IMR-90 (cell line): Measurements from ENCODE around the gene IL11RA.

Source experiments
- CEBPB ChIP-seq: IDR thresholded peaks from 2 replicates; pipeline ENCODE4 v1.6.1; 2012; ENCODE audit warnings: low read depth, low read length, improper control_type of control experiment
- CHD1 ChIP-seq: IDR thresholded peaks from 2 replicates; pipeline ENCODE4 v1.6.1; 2012; ENCODE audit warnings: low read depth, low read length, improper control_type of control experiment
- CTCF ChIP-seq: conservative IDR thresholded peaks from 2 replicates; pipeline ENCODE4 v1.5.1; 2012; ENCODE audit warnings: mild to moderate bottlenecking, low read depth, low read length, improper control_type of control experiment
- ELK1 ChIP-seq: fragments of 150-350 bp; IDR thresholded peaks from 2 replicates; pipeline ENCODE4 v1.6.1; 2016; ENCODE audit warnings: low read depth, mild to moderate bottlenecking, low read length, moderate library complexity, borderline replicate concordance
- FOS ChIP-seq: fragments of 150-350 bp; IDR thresholded peaks from 2 replicates; pipeline ENCODE4 v1.6.1; 2016; ENCODE audit warnings: low read depth, low read length
- MAFK ChIP-seq: IDR thresholded peaks from 2 replicates; pipeline ENCODE4 v1.6.1; 2012; ENCODE audit warnings: low read depth, low read length, improper control_type of control experiment
- MAZ ChIP-seq: IDR thresholded peaks from 2 replicates; pipeline ENCODE4 v1.6.1; 2012; ENCODE audit warnings: low read depth, mild to moderate bottlenecking, low read length, improper control_type of control experiment, moderate library complexity, borderline replicate concordance
- MXI1 ChIP-seq: IDR thresholded peaks from 2 replicates; pipeline ENCODE4 v1.6.1; 2012; ENCODE audit warnings: low read depth, mild to moderate bottlenecking, low read length, moderate library complexity, borderline replicate concordance
- POLR2A ChIP-seq: IDR thresholded peaks from 2 replicates; pipeline ENCODE4 v1.6.1; 2012; ENCODE audit warnings: mild to moderate bottlenecking, low read depth, low read length
- RAD21 ChIP-seq: IDR thresholded peaks from 2 replicates; pipeline ENCODE4 v1.6.1; 2012; ENCODE audit warnings: low read length, improper control_type of control experiment
- RCOR1 ChIP-seq: IDR thresholded peaks from 2 replicates; pipeline ENCODE4 v1.6.1; 2012; ENCODE audit warnings: mild to moderate bottlenecking, low read length, improper control_type of control experiment; ENCODE audit not compliant: insufficient replicate concordance
- SMC3 ChIP-seq: fragments of 150-350 bp; IDR thresholded peaks from 2 replicates; pipeline ENCODE4 v1.6.1; 2016; ENCODE audit warnings: low read depth, mild to moderate bottlenecking, antibody characterized with exemption, low read length, moderate library complexity
- USF2 ChIP-seq: fragments of 150-350 bp; IDR thresholded peaks from 2 replicates; pipeline ENCODE4 v1.6.1; 2017; ENCODE audit warnings: mild to moderate bottlenecking, antibody characterized with exemption, low read length, low read depth

GRCh38 chr9:34665067-34665380, 13.0 kb downstream of the IL11RA start:
- TF ChIP-seq CTCF = no peak
- TF ChIP-seq USF2 = no peak
- no peak for TF ChIP-seq SMC3
- no peak for TF ChIP-seq CEBPB
- no peak for TF ChIP-seq RCOR1
- TF ChIP-seq POLR2A = no peak
- TF ChIP-seq ELK1 = no peak
- TF ChIP-seq FOS = no peak
- no peak for TF ChIP-seq MXI1
- no peak for TF ChIP-seq MAFK
- no peak for TF ChIP-seq CHD1
- no peak for TF ChIP-seq MAZ
- no peak for TF ChIP-seq RAD21
